HG02852 (cell line): Measurements from ENCODE around the gene PEX26.
A peak's percentile ranks its signal among the peaks of the same experiment; 100 is the strongest.
"Not testable (repeated sequence)": the region's sequence is repeated elsewhere in the genome, so short reads cannot be mapped to it uniquely, and the experiment has no call there.

Experiments
- ATAC-seq: cut with Tn5 transposase; IDR thresholded peaks from one replicate; pipeline ENCODE4 v1.9.1; 2021; ENCODE audit warnings: mild to moderate bottlenecking, moderate library complexity; ENCODE audit not compliant: unreplicated experiment

PEX26 gene

GRCh38 chr22:18056161-18056666 is 21.6 kb upstream of the PEX26 start:
- ATAC-seq, result no peak

DNA sequence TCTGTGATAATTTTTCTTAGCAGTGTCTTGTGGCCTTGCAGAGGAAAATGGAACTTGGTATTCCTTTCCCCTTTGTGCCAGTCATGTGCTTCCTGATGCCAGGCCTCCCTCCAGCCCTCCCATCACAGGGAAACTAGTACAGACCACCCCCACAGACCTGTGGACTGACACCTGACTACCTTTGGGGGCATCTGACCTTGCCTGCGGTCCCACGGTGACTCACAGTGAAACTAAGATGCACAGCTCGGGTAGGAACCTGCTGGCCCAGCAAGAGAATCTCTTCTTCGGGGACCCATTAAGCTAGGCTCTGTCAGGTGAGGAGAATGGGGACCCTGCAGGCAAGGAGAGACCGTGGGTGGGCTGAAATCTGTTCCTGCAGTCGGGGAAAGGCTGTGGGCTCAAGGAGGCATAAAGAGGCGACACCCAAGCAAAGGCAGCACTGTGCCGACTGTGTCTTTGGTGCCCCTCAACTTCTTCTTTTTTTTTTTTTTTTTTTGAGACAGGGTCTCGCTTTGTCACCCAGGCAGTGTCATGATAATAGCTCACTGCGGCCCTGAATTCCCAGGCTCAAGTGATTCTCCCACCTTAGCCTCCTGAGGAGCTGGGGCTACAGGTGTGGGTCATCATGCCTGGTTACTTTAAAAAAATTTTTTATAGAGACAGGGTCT is 20.8 kb upstream of the PEX26 start:
- ATAC-seq, result peak; percentile 81

DNA sequence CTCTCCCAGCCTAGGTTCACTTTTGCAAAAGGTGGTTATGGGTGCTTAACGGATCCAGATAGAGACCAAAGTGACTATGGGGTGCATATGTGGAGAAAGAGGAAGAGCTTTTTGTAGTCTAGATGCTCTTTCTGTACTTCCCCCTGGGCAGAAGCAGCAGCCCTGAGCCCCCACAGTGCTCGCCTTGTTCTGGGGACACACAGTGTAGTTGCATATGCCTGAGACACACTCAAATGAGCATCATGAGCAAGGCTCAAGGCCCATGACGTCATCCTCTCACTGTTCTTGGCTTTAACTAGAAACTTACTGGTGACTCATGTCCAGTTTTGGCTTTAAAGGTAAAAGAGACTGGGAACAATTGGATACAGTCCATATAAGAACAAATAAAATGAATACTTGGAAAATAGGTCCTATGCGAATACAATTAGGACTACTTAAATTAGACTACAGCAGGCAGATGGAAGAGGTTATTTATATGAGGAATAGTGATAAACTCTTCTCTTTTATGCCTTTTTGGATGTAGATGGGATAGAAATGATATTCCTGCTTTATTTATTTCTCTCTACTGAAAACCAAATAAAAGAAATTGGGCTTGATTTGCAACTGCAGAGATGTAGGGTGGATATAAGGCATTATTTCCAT is 20.1 kb upstream of the PEX26 start:
- peak; percentile 58 for ATAC-seq

DNA sequence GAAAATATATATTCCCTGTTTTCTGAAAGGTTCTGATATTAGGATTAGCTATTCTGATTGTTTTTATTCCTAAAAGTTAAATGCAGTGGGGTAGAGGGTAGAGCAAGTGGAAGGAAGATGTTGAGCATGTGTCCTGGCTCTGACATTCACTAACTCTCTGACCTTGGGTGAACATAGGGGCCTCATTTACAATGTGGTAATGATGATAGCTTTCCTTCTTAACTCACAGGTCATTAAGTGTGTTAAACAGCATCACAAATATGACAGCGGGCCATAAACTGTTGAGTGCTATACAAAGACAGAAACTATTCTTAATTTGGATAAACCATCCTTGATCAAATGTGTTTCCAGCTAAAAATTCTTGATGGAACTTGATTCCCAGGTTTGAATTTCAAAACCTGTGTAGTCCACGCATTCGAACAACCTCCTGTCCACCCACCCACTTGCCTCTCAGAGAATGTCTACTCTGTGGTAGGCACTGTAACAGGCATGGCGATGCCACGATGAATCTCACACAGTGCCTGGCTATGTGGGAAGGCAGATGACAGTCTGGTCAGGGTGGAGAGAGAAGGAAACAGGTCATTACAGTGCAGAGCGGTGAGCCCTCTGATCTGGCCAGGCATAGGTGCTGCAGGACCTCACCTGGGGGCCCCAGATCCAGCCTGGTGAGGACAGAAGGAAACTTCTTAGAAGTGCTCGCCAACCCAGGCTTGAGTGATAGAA is 19.3 kb upstream of the PEX26 start:
- no peak for ATAC-seq

DNA sequence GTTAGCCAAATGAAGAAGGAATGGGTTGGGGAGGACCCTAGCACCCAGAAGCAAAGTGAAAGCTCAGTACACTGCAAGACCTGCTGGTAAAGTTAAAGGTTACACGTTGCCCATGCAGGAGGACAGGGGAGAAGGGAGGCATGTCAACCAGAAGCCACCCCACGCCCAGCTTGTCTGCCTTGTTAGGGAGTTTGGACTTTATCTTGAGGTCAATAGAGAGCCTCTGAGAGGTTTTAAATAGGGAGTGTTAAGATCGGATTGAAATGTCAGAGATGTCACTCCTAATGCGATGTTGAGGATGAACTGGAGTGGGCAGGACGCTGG is 18.7 kb upstream of the PEX26 start:
- ATAC-seq, result no peak

DNA sequence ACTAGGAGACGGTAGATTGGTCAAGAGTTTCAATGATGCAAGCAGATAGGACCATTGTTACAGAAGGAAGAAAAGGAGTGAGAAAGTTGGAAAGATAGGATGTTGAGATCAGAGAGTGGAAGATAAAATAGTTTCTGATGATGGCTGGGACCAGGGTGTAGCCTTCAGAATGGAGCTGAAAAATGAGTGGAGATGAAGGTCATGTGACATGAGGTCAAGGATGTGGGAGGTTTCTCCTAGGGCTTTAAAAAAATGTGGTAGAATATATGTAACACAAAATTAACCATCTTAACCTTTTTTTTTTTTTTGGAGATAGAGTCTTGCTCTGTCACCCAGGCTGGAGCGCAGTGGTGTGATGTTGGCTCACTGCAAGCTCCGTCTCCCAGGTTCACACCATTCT is 18.3 kb upstream of the PEX26 start:
- ATAC-seq, result no peak

DNA sequence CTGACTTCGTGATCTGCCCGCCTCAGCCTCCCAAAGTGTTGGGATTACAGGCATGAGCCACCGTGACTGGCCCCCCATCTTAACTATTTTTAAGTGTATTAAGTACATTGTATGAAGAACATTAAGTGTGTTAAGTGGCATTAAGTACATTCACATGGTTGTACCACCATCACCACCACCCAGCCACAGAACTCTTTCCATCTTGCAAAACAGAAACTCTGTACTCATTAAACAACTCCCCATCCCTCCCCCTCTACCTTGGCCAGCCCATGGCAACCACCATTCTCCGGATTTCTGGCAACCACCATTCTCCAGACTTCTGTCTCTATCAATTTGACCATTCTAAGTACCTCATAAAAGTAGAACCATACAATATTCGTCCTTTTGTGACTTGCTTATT is 17.8 kb upstream of the PEX26 start:
- no peak for ATAC-seq

DNA sequence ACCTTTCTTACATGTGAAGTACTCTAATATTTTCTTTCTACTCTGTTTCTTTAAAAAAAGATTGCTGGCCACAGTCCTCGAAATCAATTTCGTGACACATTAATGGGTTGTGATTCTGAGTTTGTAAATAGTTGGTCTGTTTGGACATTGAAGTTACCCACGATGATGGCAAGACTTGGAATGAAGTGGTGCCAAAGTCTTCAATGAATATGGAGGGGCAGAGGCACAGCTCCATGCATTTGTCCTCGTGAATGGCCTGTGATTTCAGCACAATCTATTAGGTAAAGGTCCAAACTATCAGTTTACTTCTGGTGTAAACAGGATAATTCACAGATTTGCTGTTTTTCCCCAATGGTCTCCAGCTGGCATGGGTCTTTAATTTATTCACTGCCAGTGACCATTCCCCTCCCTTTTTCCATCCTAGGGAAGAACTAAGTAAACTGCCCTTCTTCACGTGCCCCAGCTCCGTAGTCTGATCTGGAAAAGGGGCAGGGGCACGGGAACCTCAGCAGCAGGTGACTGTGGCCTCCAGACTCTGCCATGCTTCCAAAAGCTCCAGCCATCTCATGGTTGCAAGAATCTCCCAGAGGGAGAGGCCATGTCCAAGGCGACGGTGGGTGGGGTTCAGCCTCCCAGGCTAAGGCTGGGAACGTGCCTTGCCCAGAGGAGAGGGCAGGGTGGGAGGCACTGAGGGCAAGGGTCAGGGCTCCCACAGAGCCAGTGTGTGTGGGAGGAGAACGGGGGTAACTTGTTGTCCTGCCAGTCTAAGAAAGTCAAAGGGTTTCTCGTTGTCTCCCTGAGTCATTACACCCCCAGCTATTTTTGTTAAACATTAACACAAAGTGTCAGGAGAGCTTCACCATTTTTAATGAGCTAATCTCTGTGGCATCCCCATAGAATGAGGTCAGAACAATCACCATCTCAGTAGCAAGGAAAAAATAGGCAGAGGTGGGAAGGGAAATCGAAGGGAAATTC is 16.9 kb upstream of the PEX26 start:
- ATAC-seq, result no peak

- no peak for ATAC-seq
Observed at GRCh38 chr22:18062421-18062820, 15.4 kb upstream of the PEX26 start.

GRCh38 chr22:18063306-18063705 is 14.5 kb upstream of the PEX26 start:
- ATAC-seq, result no peak

DNA sequence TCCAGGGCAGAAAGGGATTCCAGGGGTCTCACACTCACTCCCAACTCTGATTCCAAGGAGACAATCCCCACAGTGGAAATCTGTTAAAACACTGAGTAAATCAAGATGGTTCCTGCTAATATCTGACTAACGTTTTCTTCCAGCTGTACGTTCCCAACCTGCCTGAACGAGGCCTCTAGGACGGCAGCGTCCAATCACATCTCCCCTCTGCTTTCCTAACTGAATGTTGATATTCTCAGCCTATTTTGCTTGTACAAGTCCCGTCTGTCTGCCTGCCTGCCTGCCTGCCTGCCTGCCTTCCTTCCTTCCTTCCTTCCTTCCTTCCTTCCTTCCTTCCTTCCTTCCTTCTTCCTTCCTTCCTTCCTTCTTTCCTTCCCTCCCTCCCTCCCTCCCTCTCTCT is 14.1 kb upstream of the PEX26 start:
- not testable (repeated sequence) for ATAC-seq

GRCh38 chr22:18064636-18065035 is 13.2 kb upstream of the PEX26 start:
- no peak for ATAC-seq

- ATAC-seq, result no peak
Observed at GRCh38 chr22:18065256-18065655, 12.5 kb upstream of the PEX26 start.

DNA sequence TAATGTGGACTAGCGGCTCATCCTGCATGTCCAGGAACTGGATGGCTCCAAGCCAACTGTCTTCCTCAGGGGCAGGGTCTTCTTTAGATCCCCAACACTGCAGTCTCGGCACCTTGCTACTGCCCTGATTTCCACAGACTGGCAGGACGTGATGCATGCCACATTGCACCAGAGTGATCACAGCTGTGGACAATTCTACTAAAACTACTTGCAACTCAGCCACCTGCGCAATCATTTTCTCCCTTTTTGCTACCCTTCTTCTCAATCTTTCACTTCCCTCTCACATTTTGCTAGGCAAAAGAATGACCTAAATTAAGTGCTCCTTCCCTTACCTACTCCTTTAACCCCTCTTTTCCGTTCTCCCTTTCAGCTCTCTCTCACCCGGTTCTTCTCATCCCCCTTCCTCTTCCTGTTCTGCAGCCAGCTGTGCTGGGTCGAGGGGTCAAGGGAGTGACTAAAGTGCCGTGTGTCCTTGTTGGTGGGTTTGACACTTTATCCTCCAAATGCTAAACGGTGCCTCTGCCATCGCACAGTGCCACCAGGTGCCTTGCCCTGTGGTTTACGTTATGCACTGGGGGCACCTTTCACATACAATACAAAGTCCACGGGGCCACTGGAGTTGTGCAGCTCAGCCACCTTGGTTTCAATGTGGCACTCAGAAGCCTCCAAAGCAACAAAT is 11.5 kb upstream of the PEX26 start:
- ATAC-seq, result no peak

- no peak for ATAC-seq
Observed at GRCh38 chr22:18067121-18067520, 10.7 kb upstream of the PEX26 start.

DNA sequence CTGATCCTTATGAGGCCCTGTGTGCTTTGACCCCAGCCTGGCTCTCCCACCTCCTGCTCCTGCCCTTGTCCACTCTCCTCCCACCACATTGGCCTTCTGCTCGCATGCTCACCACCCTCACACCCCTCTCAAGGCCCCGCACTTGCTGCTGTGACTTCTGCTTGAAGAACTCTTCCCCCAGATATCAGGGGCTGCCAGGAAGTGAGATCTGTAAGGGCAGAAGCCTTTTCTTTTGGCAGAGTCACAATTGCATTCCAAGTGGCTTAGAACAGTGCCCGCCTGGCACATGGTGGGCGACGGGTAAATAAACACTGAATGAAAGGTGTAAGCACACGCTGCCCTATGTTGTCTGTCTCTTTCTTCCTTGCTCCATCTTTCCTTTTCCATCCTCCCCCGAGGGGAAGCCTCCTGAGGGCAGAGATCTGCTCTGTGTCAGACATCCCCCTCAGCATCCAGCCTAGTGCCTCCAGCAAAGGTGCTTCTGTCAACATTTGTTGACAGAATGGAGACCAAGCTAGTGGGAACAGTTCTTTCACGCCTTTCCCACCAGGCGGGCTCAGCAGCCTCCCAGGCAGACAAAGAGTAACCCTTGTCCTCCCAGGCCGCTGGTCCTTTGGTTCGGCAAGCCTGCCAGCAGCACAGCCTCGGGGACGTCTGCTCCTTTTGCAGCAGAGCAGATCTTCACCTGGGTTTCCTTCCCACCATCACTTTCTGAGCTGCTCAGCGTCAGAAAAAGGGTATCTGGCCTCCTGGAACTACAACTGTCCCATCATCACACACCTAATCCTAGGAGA is 10.0 kb upstream of the PEX26 start:
- no peak for ATAC-seq

GRCh38 chr22:18068381-18068988 is 9.3 kb upstream of the PEX26 start:
- ATAC-seq, result no peak

- ATAC-seq, result no peak
Observed at GRCh38 chr22:18069041-18069440, 8.7 kb upstream of the PEX26 start.

DNA sequence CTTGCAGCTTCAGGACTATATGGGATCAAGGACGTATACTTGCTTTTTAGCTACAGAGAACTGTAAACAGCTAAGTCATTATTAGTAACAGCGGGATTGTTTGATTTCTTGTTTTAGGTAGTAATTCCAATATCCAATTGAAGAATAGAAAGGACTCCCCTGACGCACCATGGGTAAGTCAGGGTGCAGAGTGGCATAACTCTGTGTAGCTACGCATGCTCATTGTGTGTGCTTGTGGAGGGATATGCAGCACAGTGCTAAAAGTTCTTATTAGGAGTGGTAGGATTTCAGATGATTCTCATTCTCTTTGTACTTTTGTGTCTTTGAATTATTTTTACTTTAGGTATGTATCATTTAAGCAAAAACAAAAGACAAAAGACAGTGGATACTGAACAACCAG is 7.7 kb upstream of the PEX26 start:
- no peak for ATAC-seq
